Omental fat pad (tissue), 4 donors: ENCODE data around the gene MAP7. TPM values are rescaled to one million over a fixed set of nuclear protein-coding genes. Genes with fewer than 3 reads are reported as not detected.
"Not testable (repeated sequence)": the region's sequence is repeated elsewhere in the genome, so short reads cannot be mapped to it uniquely, and the experiment has no call there.

Experiments
- ATAC-seq: fragments of 150-250 bp; one replicate; pipeline ENCODE4 v1.9.1; 2016; ENCODE audit warnings: mild to moderate bottlenecking, moderate library complexity; ENCODE audit not compliant: low FRiP score
- DNase-seq: peaks from one replicate; pipeline ENCODE4 v3.0.0-alpha.2; 2019; ENCODE audit warnings: low spot score
- total RNA-seq, 4 donors: library from RNA; depleted of rRNA; stranded (reverse); fragments of >200 nt; gene quantifications; one replicate each; pipeline ENCODE4 v1.1.0, GENCODE V29; 2016
- TF ChIP-seq, protein P1 (sequence below), 3 donors: fragments of 450-650 bp; IDR thresholded peaks; one replicate each; pipeline ENCODE4 v1.5.1; 2016 to 2017; ENCODE audit warnings: antibody characterized with exemption in 3 of 3, mild to moderate bottlenecking in 3 of 3, moderate library complexity in 2 of 3

Gene MAP7
- total RNA-seq, 4 donors from 2014 or later = 2.2 to 5.3 (median 4.5) TPM

GRCh38 chr6:136591617-136592016, 41.4 kb upstream of the MAP7 start:
- TF ChIP-seq, protein P1, sequence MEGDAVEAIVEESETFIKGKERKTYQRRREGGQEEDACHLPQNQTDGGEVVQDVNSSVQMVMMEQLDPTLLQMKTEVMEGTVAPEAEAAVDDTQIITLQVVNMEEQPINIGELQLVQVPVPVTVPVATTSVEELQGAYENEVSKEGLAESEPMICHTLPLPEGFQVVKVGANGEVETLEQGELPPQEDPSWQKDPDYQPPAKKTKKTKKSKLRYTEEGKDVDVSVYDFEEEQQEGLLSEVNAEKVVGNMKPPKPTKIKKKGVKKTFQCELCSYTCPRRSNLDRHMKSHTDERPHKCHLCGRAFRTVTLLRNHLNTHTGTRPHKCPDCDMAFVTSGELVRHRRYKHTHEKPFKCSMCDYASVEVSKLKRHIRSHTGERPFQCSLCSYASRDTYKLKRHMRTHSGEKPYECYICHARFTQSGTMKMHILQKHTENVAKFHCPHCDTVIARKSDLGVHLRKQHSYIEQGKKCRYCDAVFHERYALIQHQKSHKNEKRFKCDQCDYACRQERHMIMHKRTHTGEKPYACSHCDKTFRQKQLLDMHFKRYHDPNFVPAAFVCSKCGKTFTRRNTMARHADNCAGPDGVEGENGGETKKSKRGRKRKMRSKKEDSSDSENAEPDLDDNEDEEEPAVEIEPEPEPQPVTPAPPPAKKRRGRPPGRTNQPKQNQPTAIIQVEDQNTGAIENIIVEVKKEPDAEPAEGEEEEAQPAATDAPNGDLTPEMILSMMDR (IDR thresholded peaks at IDR 0.05) = no peak
- DNase-seq = no peak
- no peak for ATAC-seq

DNA sequence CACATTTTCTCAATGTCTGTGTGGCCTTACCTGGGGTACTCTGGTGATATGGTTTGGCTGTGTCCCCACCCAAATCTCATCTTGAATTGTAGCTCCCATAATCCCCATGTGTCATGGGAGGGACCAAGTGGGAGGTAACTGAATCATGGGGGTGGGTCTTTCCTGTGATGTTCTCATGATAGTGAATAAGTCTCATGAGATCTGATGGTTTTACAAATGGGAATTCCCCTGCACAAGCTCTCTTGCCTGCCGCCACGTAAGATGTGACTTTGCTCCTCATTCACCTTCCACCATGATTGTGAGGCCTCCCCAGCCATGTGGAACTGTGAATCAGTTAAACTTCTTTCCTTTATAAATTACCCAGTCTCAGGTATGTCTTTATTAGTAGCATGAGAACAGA, 40.6 kb upstream of the MAP7 start:
- not testable (repeated sequence) for ATAC-seq, DNase-seq

- ATAC-seq (no peak), DNase-seq (no peak)
- TF ChIP-seq, protein P1 (IDR thresholded peaks at IDR 0.05) = no peak
Observed at GRCh38 chr6:136587527-136587926, 37.3 kb upstream of the MAP7 start.

DNA sequence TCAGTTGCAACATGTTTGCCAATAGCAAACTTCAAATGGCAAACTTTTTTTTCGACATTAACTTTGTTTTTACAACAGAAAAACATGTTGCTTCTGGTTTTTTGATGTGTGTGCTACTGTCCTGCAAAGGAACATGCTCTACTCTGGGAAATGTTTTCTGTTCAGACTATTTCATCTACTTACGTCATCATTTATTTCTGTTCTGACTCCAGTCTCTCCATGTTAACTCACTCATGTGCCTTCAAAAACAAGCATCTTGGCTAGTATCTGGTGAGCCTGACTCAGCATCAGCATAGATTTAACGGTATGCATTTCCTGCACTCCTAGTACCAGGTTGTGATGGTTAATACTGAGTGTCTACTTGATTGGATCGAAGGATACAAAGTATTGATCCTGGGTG, 36.1 kb upstream of the MAP7 start:
- DNase-seq (no peak), ATAC-seq (peak; percentile 86)
- TF ChIP-seq, protein P1 (IDR thresholded peaks at IDR 0.05) = no peak

GRCh38 chr6:136585523-136585922, 35.3 kb upstream of the MAP7 start:
- not testable (repeated sequence) for ATAC-seq

DNA sequence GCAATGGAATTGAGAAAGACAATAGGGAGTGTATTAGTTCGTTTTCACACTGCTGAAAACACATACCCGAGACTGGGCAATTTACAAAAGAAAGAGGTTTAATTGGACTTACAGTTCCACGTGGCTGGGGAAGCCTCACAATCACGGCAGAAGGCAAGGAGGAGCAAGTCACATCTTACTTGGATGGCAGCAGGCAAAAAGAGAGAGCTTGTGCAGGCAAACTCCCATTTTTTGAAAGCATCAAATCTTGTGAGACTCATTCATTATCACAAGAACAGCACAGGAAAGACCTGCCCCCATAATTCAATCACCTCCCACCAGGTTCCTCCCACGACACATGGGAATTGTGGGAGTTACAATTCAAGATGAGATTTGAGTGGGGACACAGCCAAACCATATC, 34.1 kb upstream of the MAP7 start:
- not testable (repeated sequence) for ATAC-seq, DNase-seq

More at GRCh38 chr6:136585523-136585922, 35.3 kb upstream of the MAP7 start:
- not testable (repeated sequence) for DNase-seq

DNA sequence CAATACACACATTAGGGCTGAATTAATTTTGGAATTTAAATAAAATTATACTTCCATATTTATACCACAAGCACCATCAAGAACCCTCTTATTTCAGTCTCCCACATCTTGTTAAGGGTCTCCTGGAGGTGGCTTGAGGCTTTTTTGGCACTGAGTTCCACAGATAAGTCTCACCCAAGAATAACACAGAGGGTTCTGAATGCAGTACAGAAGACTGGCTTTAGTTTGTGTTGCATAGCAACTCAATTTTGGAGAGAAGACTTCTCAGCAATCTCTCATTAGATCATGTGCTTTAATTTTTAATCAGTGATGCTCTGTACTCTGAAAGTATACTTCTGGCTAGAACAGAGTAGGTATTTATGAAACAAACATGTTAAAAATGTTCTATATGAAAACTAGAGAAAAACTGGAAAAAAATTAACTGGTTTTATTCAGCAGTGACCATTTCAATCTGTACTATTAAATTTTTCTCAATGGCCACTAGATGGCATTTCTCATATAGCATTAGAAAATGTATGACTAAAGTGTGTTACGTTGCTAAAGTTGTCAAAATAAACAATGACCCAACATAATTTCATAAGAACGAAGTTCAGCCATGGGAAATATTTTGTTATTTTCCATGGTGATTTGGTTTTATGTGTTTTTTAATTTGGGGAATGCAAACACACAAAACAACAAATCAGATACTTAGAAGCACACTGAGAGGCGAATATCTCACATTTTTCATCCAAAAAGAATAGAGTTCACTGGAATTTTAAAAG, 32.7 kb upstream of the MAP7 start:
- TF ChIP-seq, protein P1 (IDR thresholded peaks at IDR 0.05) = no peak
- DNase-seq = no peak
- ATAC-seq = peak; percentile 62

DNA sequence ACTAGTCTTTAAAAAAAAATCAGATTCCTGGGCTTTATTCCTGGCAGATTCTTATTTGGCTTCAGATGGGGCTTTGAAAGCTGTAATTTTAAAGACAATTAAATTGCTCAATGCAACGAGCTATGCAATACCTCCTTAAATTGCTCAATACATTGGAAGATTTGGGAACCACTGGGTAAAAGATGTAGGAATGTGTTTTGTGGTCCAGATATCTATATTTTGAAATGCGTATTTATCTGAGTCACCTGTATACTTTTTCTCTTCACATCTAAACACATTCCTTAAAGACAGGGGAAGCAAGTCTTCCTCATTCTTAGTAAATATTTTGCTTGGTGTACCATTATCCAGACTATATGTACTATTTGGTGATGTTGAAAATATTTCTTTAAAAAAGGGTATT, 29.6 kb upstream of the MAP7 start:
- DNase-seq (no peak), ATAC-seq (no peak)
- TF ChIP-seq, protein P1 (IDR thresholded peaks at IDR 0.05) = no peak
